NT2/D1 (cell line): ENCODE results near the gene SHC3.
A peak's percentile ranks its signal among the peaks of the same experiment; 100 is the strongest.

Experiments used
- DNase-seq: peaks from one replicate; pipeline ENCODE4 v3.0.0-alpha.2; 2011; ENCODE audit warnings: low read depth, low spot score
- H3K27me3 ChIP-seq: 2 replicates; pipeline ENCODE4 v1.6.0; 2011; ENCODE audit warnings: mild to moderate bottlenecking; ENCODE audit not compliant: insufficient read length, insufficient read depth
- H3K36me3 ChIP-seq: 2 replicates; pipeline ENCODE4 v1.6.1; 2011; ENCODE audit warnings: mild to moderate bottlenecking, low read length, mixed read lengths; ENCODE audit not compliant: insufficient read depth, insufficient read length
- H3K4me1 ChIP-seq: 2 replicates; pipeline ENCODE4 v1.5.1; 2011; ENCODE audit not compliant: insufficient read depth, insufficient read length
- H3K4me3 ChIP-seq: 2 replicates; pipeline ENCODE4 v1.5.1; 2011; ENCODE audit warnings: low read depth; ENCODE audit not compliant: insufficient read length
- H3K9ac ChIP-seq: 2 replicates; pipeline ENCODE4 v1.6.0; 2011; ENCODE audit warnings: low read depth; ENCODE audit not compliant: insufficient read length
- H3K9me3 ChIP-seq: 2 replicates; pipeline ENCODE4 v1.5.1; 2011; ENCODE audit warnings: mild to moderate bottlenecking, low read length; ENCODE audit not compliant: insufficient read depth
- SUZ12 ChIP-seq: IDR thresholded peaks from 2 replicates; pipeline ENCODE4 v1.6.1; 2011; ENCODE audit not compliant: insufficient read length, insufficient read depth; ENCODE audit errors: extremely low read depth
- YY1 ChIP-seq: IDR thresholded peaks from 2 replicates; pipeline ENCODE4 v1.6.1; 2011; ENCODE audit not compliant: insufficient read length, insufficient read depth
- ZNF274 ChIP-seq: IDR thresholded peaks from 2 replicates; pipeline ENCODE4 v1.6.1; 2011; ENCODE audit warnings: mild to moderate bottlenecking, low read depth, low read length

The SHC3 gene

DNA sequence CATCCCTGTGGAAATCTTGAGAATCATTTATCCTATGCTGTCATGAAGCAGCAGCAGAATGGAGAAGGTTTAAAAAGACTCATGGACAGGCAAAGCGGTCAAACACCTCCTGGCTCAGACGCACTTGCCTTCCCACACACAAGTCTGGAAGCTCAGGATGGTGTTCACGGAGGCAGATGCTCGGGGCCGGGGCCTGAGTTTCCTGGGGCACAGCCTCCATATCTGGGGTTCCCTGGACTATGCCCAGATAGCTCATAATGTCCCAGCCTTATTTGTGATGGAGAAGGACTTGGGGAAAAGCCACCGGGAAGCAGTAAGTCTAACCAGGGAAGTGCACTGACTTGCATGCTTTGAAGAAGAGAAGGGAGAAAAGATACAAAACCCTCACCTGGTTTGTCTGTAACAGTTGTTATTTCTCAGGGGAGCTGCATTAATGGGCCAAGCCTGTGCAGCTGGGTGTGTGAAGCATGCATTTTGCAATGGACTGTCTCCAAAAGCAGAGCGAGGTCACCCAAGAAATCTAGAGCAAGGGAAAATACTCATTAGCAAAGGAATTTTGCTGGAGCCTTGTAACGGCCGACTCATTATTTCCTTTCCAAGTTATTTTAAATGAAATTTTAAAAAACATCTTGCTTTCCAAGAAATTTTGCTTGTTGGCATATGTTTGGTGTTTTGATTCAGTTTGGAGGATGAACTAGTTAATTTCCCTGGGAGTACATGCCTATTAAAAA, 184.0 kb downstream of the SHC3 start:
- H3K4me3 ChIP-seq = no peak overlapping the region
- H3K9me3 ChIP-seq = no peaks in the 10 kb centered on the region
- no peaks in the 10 kb centered on the region for H3K27me3 ChIP-seq
- no peak for DNase-seq
- TF ChIP-seq SUZ12 (no peak), ZNF274 (no peak), YY1 (no peak)
- peaks cover 48% of the 10 kb centered on the region for H3K36me3 ChIP-seq
- peaks cover 2% of the 10 kb centered on the region for H3K4me1 ChIP-seq
- no peak overlapping the region for H3K9ac ChIP-seq

DNA sequence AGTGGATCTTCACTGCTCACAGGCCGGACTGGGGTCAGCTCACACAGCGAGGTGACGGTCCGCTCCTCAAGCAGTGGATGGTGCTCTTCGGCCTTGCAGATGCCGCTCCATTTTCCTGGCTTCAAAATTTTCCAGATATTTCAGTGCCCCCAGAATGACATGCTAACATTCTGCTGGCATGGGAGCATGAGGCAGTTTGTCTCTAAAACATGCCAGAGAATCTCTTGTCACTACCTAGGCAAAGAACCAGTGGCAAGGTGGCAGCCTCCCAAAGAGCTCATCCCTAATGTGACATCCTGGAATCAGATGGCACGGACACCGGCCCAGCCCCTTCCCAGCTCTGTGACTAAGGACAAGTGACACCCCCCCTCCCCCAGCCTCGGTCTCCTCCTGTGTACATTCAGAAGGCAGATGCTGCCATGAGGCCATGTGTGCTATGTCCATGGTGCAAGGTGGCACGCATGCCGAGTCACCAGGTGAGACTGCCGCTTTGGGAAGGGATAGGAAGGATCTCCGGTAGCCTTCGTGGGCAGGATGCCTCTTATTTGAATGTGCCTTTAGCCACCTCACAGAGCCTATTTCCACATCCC, 184.7 kb downstream of the SHC3 start:
- TF ChIP-seq ZNF274 = no peak
- no peak for TF ChIP-seq SUZ12
- no peak for TF ChIP-seq YY1

DNA sequence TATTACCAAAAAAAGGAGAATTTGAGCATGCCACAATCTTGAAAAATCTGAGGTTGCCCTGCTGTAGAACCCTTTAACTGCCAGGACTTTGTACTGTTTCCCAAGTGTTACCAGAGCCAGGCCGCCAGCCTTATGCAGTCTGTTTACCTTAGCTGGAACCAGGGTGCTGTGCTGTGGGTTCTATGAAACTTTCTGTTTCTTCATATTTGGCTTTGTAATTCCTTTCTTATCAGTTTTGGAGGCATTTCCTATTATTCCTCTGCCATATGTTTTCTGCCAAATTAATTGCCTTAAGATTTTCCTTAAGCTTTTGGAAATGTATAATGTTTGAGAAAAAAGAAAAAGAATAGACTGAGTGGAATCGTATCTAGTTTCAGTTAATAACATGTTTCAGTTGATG, 185.3 kb downstream of the SHC3 start:
- TF ChIP-seq YY1 (no peak), SUZ12 (no peak), ZNF274 (no peak)
- no peaks in the 10 kb centered on the region for H3K9me3 ChIP-seq
- peaks cover 48% of the 10 kb centered on the region for H3K36me3 ChIP-seq
- no peaks in the 10 kb centered on the region for H3K27me3 ChIP-seq
- no peak for DNase-seq
- no peak overlapping the region for H3K9ac ChIP-seq
- no peak overlapping the region for H3K4me3 ChIP-seq
- H3K4me1 ChIP-seq = peaks cover 5% of the 10 kb centered on the region

More for the DNA sequence above, 184.7 kb downstream of the SHC3 start:
- H3K4me1 ChIP-seq = peaks cover 6% of the 10 kb centered on the region
- no peak overlapping the region for H3K9ac ChIP-seq
- no peaks in the 10 kb centered on the region for H3K9me3 ChIP-seq
- H3K36me3 ChIP-seq = peaks cover 48% of the 10 kb centered on the region
- H3K4me3 ChIP-seq = no peak overlapping the region
- no peak for DNase-seq
- H3K27me3 ChIP-seq = no peaks in the 10 kb centered on the region

DNA sequence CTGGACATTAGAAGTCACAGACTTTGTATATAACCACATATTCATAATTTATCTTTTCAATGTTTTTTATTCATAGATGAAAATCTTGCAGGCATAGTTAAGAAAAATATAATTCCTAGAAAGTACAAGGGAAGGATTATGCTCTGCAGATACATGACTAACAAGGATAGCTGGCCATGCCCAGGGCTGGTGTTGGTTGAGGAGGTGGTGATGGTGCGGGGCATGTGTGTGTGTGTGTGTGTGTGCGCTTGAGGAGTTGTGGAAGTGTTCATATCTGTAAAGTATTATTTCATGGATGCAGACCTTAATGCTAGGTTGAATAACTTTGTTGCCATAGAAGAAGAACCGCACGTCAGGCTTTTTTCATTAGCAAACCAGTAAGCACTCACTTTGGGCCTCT, 186.1 kb downstream of the SHC3 start:
- peak overlapping the region; percentile 80 for H3K4me3 ChIP-seq
- H3K9ac ChIP-seq = no peak overlapping the region
- no peaks in the 10 kb centered on the region for H3K9me3 ChIP-seq
- H3K4me1 ChIP-seq = peaks cover 5% of the 10 kb centered on the region
- H3K36me3 ChIP-seq = peaks cover 44% of the 10 kb centered on the region
- TF ChIP-seq SUZ12 = no peak
- no peak for TF ChIP-seq ZNF274
- no peak for TF ChIP-seq YY1
- DNase-seq = no peak
- no peaks in the 10 kb centered on the region for H3K27me3 ChIP-seq

DNA sequence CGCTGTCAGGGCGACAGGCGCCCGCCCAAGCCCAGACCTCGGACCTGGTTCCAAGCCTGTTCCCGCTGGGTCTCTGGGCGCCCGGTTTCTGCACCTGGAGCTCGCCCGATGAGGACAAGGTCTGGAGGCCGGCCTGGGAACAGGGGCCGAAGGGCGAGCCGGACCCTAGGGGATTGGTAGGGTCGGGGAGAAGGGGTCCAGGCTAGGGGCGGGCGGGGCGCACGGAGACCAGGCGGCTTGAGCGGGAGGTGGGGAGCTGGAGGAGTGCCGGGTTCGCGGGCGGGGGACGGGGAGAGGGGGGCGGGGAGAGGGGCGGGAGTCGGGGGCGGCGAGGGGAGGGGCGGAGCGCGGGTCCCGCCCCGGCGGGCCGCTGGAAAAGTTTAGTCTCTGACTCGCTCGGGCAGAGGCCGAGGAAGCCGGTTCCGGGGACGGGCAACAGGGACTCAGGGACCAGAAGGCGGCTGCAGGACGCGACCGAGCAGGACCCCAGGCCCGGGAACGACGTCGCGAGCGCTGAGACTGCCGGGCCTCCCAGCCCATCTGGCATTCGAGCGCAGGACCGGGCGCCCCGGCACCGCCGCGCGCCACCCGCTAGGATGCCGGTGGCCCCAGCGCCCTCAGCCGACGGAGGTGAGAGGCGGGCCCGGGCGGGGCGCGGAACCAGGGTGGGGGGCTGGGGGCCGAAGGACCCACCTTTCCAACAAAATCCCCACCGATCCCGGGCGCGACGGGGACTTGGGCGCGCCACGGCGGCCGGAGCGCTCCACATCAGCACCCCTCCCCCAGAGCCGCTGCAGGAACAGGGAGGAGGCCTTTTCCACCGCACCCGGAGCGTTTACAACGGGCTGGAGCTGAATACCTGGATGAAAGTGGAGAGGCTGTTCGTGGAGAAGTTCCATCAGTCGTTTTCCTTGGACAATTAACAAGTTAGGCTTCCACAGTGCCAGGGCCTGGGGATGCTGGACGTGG, 187.3 kb downstream of the SHC3 start, which contains the start of gene S1PR3:
TSS of gene S1PR3 (plus strand) at position 403 of the 969 bp plus-strand sequence. CDS start 9,733 bp downstream, outside the sequence.
- peaks cover 32% of the 10 kb centered on the region for H3K36me3 ChIP-seq
- no peaks in the 10 kb centered on the region for H3K27me3 ChIP-seq
- peak within 1 kb of the TSS; percentile 80 for H3K4me3 ChIP-seq
- peaks cover 5% of the 10 kb centered on the region for H3K4me1 ChIP-seq
- peak within 1 kb of the TSS; percentile 86 for H3K9ac ChIP-seq
- peak; percentile 50 for DNase-seq
- H3K9me3 ChIP-seq = no peaks in the 10 kb centered on the region
- TF ChIP-seq ZNF274 = no peak
- TF ChIP-seq YY1 = no peak
- TF ChIP-seq SUZ12 = no peak

DNA sequence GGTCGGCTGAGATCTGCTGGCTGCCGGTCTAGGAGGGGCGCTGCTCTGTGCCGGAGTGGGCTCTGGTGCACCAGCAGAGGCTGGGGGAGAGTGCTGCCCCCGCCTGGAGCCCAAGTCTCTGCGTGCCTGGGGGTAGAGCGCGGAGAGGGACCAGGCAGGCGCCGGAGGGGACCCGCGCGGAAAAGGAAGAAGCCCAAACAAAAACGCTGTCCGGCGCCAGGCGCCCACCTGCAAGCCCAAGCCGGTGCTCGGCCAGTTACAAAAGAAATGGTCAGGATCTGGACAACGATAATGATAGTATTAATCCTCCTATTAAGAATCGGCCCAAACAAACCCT, 187.9 kb downstream of the SHC3 start:
- peak overlapping the region; percentile 61 for H3K9ac ChIP-seq
- peak overlapping the region; percentile 54 for H3K4me3 ChIP-seq
- H3K27me3 ChIP-seq = no peaks in the 10 kb centered on the region
- no peak for TF ChIP-seq SUZ12
- no peak for TF ChIP-seq ZNF274
- TF ChIP-seq YY1 = no peak
- H3K36me3 ChIP-seq = peaks cover 25% of the 10 kb centered on the region
- no peaks in the 10 kb centered on the region for H3K9me3 ChIP-seq
- peaks cover 5% of the 10 kb centered on the region for H3K4me1 ChIP-seq
- peak; percentile 39 for DNase-seq
